ENCODE measurements around the gene KLHL42. TPM values are rescaled to one million over a fixed set of nuclear protein-coding genes. Genes with fewer than 3 reads are reported as not detected.

Gene KLHL42
- total and polyA plus RNA-seq, 2 of the 13 experiments (the other 11 are each of a cell fraction or from before 2014, with no cell fraction given) = 13.5 to 14.0 TPM

GRCh38 chr12:27778206-27778605 is 1.8 kb upstream of the KLHL42 start:
- H3K4me2 ChIP-seq (ENCODE audit: low read depth, low read length) = no peak overlapping the region
- peaks cover 16% of the 10 kb centered on the region for H3K79me2 ChIP-seq (ENCODE audit: insufficient read depth, low read length)
- H4K20me1 ChIP-seq (ENCODE audit: insufficient read depth, low read length) = no peaks in the 10 kb centered on the region
- H3K4me3 ChIP-seq (replicated peaks in 1 of 3; ENCODE audit: insufficient read depth in 1 of 3, low read depth in 2 of 3, low read length in 3 of 3) = no peak overlapping the region
- H3K4me1 ChIP-seq (ENCODE audit: insufficient read depth, low read length) = peaks cover 34% of the 10 kb centered on the region
- WGBS (ENCODE audit: low lambda C conversion rate) = 21% methylated on average over 1 of the region's 1 CpG
- DNase-seq (ENCODE audit: low spot score) = no peak
- no TSS peak for BruUV-seq (replicated peaks)
- no peaks in the 10 kb centered on the region for H3K36me3 ChIP-seq (replicated peaks in 1 of 2; ENCODE audit: control insufficient read depth in 1 of 2, insufficient read depth in 2 of 2, low read length in 2 of 2)
- no peak for ATAC-seq
- CTCF ChIA-PET (ENCODE audit: low intra/inter-chr PET ratio, low total read pairs) = no interaction called here
- FAIRE-seq = no peak
- H3K9ac ChIP-seq (ENCODE audit: insufficient read depth, low read depth, low read length) = no peak overlapping the region
- H2AFZ ChIP-seq (ENCODE audit: low read length) = no peak overlapping the region
- POLR2A ChIA-PET = no interaction called here
- no peaks in the 10 kb centered on the region for H3K27me3 ChIP-seq (ENCODE audit: control insufficient read depth in 1 of 2, insufficient read depth in 2 of 2, low read length in 2 of 2)
- no peak overlapping the region for H3K27ac ChIP-seq (ENCODE audit: extremely low read length, insufficient read depth, low read length)
- intact Hi-C loops (cut with micrococcal nuclease; ENCODE audit: unreplicated experiment) = no loop called here
- TF ChIP-seq ZNF296 (CRISPR knock-in tag; conservative IDR thresholded peaks at IDR 0.05) (no peak), SOX13 (IDR thresholded peaks at IDR 0.05) (no peak), SOX13 (CRISPR knock-in tag; conservative IDR thresholded peaks at IDR 0.05 in 1 of 2, IDR thresholded peaks at IDR 0.05 in 1 of 2) (no peak), PREB (CRISPR knock-in tag; IDR thresholded peaks at IDR 0.05) (no peak), SNRNP70 (IDR thresholded peaks at IDR 0.05; ENCODE audit: low read depth, low read length) (no peak), ZNF652 (CRISPR knock-in tag; IDR thresholded peaks at IDR 0.05; ENCODE audit: borderline replicate concordance, low read depth) (peak; percentile 80; the same call in 1 of the 2 replicates), RNF219 (CRISPR knock-in tag; IDR thresholded peaks at IDR 0.05) (no peak), RBAK (CRISPR knock-in tag; IDR thresholded peaks at IDR 0.05) (no peak), TMF1 (CRISPR knock-in tag; IDR thresholded peaks at IDR 0.05; ENCODE audit: low read depth) (no peak), MIER2 (CRISPR knock-in tag; IDR thresholded peaks at IDR 0.05) (no peak), ZNF382 (CRISPR knock-in tag; IDR thresholded peaks at IDR 0.05; ENCODE audit: borderline replicate concordance) (no peak), MXD4 (CRISPR knock-in tag; IDR thresholded peaks at IDR 0.05) (no peak), MLXIP (CRISPR knock-in tag; IDR thresholded peaks at IDR 0.05; ENCODE audit: borderline replicate concordance) (no peak), PPARG (CRISPR knock-in tag; conservative IDR thresholded peaks at IDR 0.05) (0 out of 2 replicates have a peak, but pooled peaks have one; percentile 22)
- no peaks in the 10 kb centered on the region for H3K9me3 ChIP-seq (ENCODE audit: low read length)
- in situ Hi-C loops (cut with HindIII; ENCODE audit: extremely low pct_ligation_motif_present, low pct_unique_long_range_greater_than_20kb) = no loop called here
